SH-SY5Y (cell line): Measurements from ENCODE around the gene LIPG.

Experiments
- GATA2 ChIP-seq: IDR thresholded peaks from 2 replicates; pipeline ENCODE4 v1.6.1; 2011; ENCODE audit warnings: mild to moderate bottlenecking, low read depth, low read length
- GATA3 ChIP-seq: IDR thresholded peaks from 2 replicates; pipeline ENCODE4 v1.6.1; 2011; ENCODE audit warnings: low read depth, mild to moderate bottlenecking, low read length, moderate library complexity

Gene LIPG

DNA sequence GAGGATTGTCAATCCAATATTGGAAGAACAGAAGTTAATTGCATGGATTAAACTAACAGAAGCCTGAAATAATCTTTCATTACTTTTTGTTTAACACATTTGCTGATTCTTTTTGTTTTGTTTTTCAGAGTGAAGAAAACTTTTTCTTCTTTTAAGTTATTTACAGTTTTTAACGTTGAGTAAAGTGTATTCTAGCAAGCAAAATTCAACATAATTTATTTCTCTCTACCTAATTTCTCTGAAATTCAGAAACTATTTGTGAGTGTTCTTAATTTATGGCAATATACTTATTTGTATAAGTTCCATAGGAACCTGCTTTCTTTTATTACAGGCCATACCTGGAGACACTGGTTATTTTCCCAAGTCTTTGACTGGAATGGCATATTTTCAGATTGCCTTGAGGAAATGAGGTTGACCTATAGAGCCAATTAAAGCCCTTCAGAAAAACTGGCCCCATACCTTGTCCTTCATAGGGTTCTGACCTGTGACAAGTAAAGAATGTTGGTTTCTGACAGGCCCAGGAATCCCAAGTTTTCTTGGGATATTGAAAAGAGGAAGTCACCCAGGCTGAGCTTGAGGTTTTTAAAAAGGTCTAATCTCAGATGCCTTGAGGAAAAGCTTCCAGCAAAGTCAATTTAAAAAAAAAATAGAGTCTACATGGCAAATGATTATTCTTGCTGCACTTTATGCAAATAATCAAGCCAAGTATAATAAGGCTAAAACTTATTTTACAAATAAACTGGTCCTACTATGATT lies 26.8 kb upstream of the LIPG start:
- TF ChIP-seq GATA2, result no peak
- no peak for TF ChIP-seq GATA3

DNA sequence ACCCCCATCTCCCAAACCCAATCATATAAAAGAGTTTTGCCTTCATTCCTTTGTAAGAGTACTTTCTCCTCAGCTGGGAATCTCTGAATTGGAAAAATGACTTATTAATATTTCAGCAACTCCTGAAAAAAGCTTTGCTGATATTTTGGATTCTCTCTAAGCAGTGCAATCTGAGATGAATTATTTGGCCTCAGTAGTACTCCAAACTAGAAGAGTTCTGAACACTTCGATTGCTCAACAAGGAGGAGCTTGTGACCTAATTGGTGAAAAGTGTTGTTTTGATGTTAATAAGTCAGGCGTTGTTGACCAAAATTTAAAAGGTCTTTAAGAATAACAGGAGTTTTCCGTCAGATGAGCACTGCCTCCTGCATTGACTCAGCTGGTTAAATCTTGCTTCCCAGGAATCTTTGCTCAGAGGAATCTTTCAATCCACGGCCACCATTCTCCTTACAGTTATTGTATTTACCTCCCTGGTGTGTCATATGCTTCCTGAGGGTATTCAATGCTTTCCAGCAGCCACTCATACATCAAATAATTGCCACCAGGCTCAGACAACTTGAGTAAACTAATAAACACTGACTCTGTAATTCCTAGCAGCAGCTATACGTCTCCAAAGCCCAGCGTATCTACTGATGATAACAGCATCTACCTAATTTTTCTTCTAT lies 24.5 kb upstream of the LIPG start:
- TF ChIP-seq GATA3, result no peak
- TF ChIP-seq GATA2, result no peak

DNA sequence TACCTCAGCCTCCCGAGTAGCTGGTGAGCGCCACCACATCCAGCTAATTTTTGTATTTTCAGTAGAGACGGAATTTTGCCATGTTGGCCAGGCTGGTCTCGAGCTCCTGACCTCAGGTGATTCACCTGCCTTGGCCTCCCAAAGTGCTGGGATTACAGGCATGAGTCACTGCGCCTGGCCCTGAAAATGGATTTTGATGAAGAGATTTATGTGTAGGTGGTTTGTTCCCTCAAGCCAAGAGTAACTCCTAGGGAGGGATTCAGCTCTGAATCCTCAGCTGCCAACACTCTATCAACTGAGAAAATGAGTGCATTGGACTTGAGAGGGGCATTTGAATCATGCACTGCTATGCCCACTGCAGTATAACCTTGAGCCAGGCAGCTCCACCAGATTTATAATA lies 17.5 kb upstream of the LIPG start:
- TF ChIP-seq GATA3 (no peak), GATA2 (no peak)

DNA sequence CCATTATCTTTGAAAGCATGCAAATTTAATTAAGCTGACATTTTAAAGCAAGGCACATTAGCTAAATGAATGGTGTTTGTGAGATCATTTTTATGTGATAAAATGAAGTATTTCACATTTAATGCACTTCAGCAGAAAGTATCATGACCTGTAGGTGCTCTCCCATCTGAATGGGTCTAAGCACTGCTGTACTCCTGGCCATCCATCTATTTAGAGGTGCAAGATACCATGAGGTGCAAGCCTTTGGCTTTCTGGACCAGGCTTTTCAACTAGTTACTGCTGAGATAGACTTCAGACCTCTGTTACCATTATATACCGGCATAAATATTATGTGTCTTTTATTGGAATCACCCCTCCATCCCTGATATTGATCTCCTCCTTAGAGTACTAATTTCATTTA lies 15.6 kb upstream of the LIPG start:
- TF ChIP-seq GATA2 (no peak), GATA3 (no peak; the same call in 1 of the 2 replicates)

DNA sequence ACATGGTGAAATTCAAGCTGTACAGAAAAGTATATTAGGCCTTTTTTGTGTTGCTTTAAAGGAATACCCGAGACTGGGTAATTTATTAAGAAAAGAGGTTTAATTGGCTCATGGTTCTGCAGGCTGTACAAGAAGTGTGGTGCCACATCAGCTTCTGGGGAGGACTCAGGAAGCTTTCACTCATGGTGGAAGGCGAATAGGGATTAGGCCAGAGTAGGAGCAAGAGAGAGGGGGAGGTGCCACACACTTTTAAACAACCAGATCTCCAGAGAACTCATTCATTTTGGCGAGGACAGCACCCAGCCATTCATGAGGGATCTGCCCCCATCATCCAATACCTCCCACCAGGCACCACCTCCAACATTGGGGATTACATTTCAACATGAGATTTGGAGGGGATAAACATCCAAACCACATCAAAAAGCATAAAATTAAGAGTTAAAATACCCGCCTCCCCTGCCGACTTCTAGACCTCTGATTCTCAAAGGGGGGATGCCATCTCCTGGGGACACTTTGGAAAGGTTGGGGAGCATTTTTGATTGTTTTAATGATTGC lies 15.1 kb upstream of the LIPG start:
- TF ChIP-seq GATA3 (no peak), GATA2 (no peak)

DNA sequence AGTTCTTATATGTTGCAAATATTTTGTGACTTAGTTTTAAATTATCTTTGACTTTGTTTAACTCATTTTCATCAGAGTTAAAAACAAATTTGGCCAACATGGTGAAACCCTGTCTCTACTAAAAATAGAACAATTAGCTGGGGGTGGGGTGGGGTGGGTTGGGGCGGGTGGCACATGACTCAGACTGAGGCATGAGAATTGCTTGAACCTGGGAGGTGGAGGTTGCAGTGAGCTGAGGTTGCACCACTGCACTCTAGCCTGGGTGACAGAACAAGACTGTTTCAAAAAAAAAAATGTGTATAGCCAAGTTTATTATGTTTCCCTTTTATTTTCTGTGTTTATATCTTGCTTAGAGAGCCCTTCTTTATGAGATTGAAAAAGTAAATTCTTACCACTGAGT lies 14.2 kb upstream of the LIPG start:
- TF ChIP-seq GATA3, result no peak

DNA sequence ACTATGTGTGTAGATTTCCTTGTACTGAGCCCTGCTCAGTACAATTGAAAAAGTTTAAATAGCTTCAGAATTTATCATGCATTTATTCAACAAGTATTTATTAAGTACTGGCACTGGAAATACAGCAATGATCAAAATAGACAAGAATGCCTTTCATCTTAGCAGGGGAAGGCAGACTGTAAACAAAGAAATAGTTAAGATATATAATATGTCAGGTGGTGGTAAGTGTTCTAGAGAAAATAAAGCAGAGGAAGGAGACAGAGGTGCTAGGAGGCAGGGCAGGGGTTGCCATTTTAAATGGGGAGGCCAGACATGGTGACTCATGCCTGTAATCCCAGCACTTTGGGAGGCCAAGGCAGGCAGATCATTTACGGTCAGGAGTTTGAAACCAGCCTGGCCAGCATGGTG lies 13.6 kb upstream of the LIPG start:
- no peak for TF ChIP-seq GATA3
- TF ChIP-seq GATA2, result no peak

DNA sequence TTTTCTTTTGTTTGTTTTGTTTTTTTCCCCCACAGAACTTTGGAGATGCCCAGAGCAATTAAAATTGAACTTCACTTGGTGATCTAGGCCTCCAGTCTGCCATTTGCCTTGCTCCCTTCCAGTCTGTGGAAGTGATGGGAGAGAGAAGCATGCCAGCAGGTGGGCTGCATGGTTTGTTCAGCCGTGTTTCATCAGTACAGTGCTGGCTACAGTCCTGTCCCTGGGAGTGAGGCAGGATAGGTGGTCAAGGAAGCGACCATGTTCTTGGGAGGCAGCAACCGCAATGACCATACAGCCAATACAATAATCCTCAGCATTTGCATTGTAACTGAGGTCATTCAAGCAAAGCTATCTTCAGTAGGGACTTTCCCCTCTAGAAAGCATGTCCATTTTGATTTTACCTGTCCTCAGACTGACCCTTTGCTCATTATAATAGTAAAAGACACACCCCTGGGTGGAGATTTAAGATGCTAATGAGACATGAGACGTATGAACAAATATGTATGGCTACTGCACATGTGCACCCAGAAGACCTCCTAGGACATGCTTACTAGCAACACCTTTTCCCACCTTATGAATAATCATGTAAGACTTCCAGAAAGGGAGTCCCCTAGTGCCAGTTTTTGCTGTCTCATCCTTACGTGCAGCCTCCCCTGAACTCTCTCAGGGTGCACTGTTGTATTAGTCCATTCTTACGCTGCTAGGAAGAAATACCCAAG lies 11.1 kb upstream of the LIPG start:
- TF ChIP-seq GATA2, result no peak

DNA sequence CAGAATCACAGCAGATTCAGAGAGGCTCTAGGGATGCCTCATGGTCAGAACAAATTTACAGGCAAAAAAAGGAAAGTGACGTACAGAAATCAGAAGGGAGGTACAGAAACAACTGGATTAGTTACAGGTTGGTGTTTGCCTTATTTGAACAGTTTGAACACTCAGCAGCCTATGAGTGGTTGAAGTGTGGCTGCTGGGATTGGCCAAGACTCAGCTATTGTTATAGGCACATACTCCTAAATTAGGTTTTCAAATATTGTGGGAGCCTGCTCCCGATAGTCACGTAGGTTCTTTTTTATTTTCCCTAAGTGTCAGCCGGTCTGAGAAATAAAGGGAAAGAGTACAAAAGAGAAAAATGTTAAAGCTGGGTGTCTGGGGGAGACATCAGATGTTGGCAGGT lies 8.9 kb upstream of the LIPG start:
- TF ChIP-seq GATA3 (no peak), GATA2 (no peak)

DNA sequence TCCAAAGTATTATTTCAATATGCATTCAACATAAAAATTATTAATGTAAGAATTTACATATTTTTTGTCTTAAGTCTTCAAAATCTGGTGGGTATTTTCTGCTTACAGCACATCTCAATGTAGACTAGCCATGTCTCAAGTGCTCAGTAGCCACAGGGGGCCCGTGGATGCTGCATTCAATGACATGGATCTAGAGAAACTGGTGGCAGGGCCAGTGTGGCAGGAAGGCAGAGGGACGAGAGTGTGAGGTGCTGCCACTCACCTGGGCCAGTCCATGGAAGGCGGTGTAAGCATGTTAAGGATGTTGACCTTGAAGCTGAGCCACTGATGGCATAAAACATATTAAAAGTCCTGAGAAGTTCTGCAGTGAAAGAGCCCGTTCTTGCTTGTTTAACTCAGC lies 6.2 kb upstream of the LIPG start:
- no peak for TF ChIP-seq GATA2
- no peak for TF ChIP-seq GATA3

DNA sequence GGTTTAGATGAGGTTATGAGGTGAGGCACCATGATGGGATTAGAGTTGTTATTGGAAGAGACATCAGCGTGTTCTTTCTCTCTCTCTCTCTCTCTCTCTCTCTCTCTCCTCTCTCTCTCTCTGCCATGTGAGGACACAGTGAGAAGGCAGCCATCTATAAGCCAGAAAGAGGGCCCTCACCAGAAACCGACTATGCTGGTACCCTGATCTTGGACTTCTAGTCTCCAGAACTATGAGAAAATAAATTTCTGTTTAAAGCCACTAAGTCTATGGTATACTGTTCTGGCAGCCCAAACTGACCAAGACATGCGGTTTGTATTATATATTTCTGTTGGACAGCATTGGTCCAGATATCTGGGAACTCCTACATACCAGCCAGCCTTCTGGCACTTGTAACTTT lies 3.5 kb upstream of the LIPG start:
- no peak for TF ChIP-seq GATA3
- TF ChIP-seq GATA2, result no peak

DNA sequence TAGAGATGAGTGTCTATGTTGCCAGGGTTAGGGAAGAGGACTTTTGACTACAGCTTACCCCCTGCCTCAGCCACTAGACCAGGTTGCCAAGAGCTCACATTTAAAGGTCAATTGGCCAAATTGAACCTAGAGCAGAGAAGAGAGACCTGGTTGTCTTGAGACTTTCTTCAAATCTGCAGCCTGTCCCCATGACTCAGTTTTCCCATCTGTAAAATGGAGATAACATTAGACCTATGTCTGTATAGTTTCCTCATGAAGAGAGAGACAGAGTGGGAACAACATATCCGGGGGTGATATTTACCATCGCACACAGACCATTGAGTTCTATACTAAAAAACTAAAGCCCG lies 1.6 kb upstream of the LIPG start:
- TF ChIP-seq GATA2 (no peak), GATA3 (no peak)

DNA sequence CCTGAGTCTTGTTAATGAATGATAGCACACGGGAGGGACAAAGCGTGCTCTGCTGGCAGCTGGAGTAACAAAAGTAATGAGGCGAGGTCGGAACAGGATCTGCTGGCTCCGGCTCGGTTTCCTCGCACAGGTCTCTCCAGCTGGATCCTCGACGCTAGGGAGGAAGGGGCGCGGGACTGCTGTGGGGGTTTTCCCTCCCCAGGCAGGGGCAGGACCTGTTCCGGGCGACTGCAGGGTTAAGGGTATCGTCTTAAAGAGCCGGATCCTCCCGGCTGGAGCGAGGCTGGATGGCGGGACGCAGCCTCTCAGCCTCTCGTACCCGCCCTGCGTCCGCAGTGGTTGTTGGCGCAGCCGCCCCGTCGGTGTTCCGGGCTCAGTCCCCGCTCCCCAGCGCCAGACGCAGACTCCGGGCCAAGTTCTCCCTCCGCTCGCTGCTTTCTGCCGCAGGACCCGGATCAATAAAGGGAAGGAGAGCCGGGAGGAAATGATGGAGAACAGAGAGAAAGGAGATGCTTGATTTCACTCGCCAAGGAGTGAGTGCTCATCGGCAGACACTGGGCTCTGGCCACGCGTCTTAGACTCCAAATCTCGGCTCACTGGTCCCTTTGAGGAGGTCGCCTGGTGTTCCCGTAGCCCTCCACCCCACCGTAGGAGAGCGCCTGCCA lies 1.1 kb upstream of the LIPG start:
- TF ChIP-seq GATA3, result no peak
- TF ChIP-seq GATA2, result no peak

DNA sequence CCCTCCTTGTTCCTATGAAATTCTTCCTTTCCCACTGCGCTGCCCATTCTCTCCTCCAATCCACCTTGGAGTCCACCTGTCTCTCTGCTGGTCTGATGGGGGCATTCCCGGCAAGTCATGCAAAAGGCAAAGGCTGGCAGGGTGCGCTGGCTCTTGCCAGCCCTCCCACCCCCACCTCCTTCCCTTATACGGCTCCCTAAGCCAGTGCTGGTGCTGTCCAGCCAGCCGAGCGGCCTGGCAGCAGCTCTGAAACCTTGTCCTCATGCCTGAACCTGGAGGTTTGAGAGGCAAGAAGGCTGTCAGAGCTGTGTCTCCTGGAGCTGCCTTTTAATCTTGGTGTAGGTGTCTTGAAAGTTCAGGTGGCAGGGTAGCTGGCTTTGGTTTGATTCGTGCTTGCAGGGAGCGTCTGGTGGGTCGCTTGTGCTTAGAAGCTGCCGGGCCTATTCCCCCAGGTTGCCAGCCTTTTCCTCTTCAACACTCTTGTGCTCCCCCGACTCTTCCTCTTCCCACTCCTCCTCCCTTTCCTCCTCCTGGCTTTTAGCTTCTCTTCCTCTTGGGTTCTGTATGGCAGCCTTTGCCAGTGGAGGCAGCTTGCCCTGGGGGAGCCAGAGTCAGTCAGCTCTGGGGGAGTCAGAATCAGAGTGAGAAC lies 748 bp downstream of the LIPG start:
- TF ChIP-seq GATA2 (no peak), GATA3 (no peak)
